Calu3 (cell line): Measurements from ENCODE around the gene ADSS2. TPM values are rescaled to one million over a fixed set of nuclear protein-coding genes. Genes with fewer than 3 reads are reported as not detected.

ENCODE experiments used
- BruUV-seq: library from RNA; stranded (reverse); fragments of 400-500 nt; replicated peaks from 2 replicates; lab custom pipeline; 2021; lab: Mats Ljungman, UMichigan
- CTCF ChIA-PET: fragments of 300-600 bp; sonication (Branson Sonifier 250); formaldehyde crosslinking; loops from one replicate; lab custom pipeline; 2022; ENCODE audit warnings: antibody characterized with exemption; lab: Charles Lee
- DNase-seq: peaks from one replicate; pipeline ENCODE4 v3.0.0; 2022
- H3K27ac Mint-ChIP-seq: one replicate; pipeline ENCODE4 v1.8.0; 2022; ENCODE audit warnings: mixed read lengths; ENCODE audit not compliant: unreplicated experiment
- H3K27me3 Mint-ChIP-seq: one replicate; pipeline ENCODE4 v1.8.0; 2022; ENCODE audit warnings: mixed read lengths; ENCODE audit not compliant: unreplicated experiment
- H3K36me3 Mint-ChIP-seq: one replicate; pipeline ENCODE4 v1.8.0; 2022; ENCODE audit warnings: mild to moderate bottlenecking, moderate library complexity, mixed read lengths; ENCODE audit not compliant: insufficient read depth, unreplicated experiment
- H3K4me1 Mint-ChIP-seq: one replicate; pipeline ENCODE4 v1.8.0; 2022; ENCODE audit warnings: mild to moderate bottlenecking, low read depth, mixed read lengths; ENCODE audit not compliant: unreplicated experiment
- H3K4me3 Mint-ChIP-seq: one replicate; pipeline ENCODE4 v1.8.0; 2022; ENCODE audit warnings: mild to moderate bottlenecking, low read depth, moderate library complexity, mixed read lengths; ENCODE audit not compliant: unreplicated experiment
- H3K9me3 Mint-ChIP-seq: one replicate; pipeline ENCODE4 v1.8.0; 2022; ENCODE audit warnings: low read depth, mixed read lengths; ENCODE audit not compliant: unreplicated experiment
- CTCF ChIP-seq: fragments of 200-600 bp; IDR thresholded peaks from one replicate; pipeline ENCODE4 v1.8.0; 2022; ENCODE audit warnings: antibody characterized with exemption; ENCODE audit not compliant: unreplicated experiment
- intact Hi-C: fragments of 100-400 bp; cut with micrococcal nuclease; formaldehyde crosslinking; loops from one replicate; pipeline ENCODE4 v1.10.0; 2022; ENCODE audit not compliant: unreplicated experiment
- total RNA-seq: library from RNA; stranded (reverse); gene quantifications from 2 replicates; pipeline ENCODE4 v1.2.3, GENCODE V29; 2022

Gene ADSS2
- total RNA-seq, 1 experiment from 2014 or later: 68.3 TPM

- BruUV-seq: no TSS peak
- peaks cover 10% of the 10 kb centered on the region for H3K4me1 Mint-ChIP-seq
- H3K27ac Mint-ChIP-seq: no peak overlapping the region
- no peaks in the 10 kb centered on the region for H3K27me3 Mint-ChIP-seq
- H3K4me3 Mint-ChIP-seq: no peak overlapping the region
- DNase-seq: no peak
- CTCF ChIA-PET: interaction anchor here (1.6 kb wide), 1 partner anchor 9 kb away, joined by 3 read pairs; no protein-coding TSS in a partner anchor
- peaks cover 2% of the 10 kb centered on the region for H3K9me3 Mint-ChIP-seq
- intact Hi-C loops: no loop called here
- no peak for TF ChIP-seq CTCF
- H3K36me3 Mint-ChIP-seq: no peaks in the 10 kb centered on the region
These were observed 80.2 kb downstream of the ADSS2 start for GRCh38 chr1:244371242-244372141.

- DNase-seq: no peak
- Mint-ChIP-seq H3K27ac (no peak overlapping the region), H3K27me3 (no peaks in the 10 kb centered on the region), H3K9me3 (peaks cover 2% of the 10 kb centered on the region), H3K36me3 (no peaks in the 10 kb centered on the region), H3K4me3 (no peak overlapping the region), H3K4me1 (peaks cover 10% of the 10 kb centered on the region)
- CTCF ChIA-PET: no interaction called here
- no TSS peak for BruUV-seq
- intact Hi-C loops: no loop called here
- no peak for TF ChIP-seq CTCF
These were observed 81.6 kb downstream of the ADSS2 start for GRCh38 chr1:244370060-244370637.

GRCh38 chr1:244369256-244370057 is 82.3 kb downstream of the ADSS2 start:
- peaks cover 10% of the 10 kb centered on the region for H3K4me1 Mint-ChIP-seq
- CTCF ChIA-PET: no interaction called here
- H3K9me3 Mint-ChIP-seq: peaks cover 2% of the 10 kb centered on the region
- no peaks in the 10 kb centered on the region for H3K36me3 Mint-ChIP-seq
- H3K4me3 Mint-ChIP-seq: no peak overlapping the region
- intact Hi-C loops: no loop called here
- TF ChIP-seq CTCF: no peak
- BruUV-seq: no TSS peak
- no peak overlapping the region for H3K27ac Mint-ChIP-seq
- DNase-seq: no peak
- no peaks in the 10 kb centered on the region for H3K27me3 Mint-ChIP-seq

GRCh38 chr1:244368279-244368678 is 83.4 kb downstream of the ADSS2 start:
- Mint-ChIP-seq H3K4me3 (no peak overlapping the region), H3K27ac (no peak overlapping the region), H3K27me3 (no peaks in the 10 kb centered on the region), H3K4me1 (peaks cover 10% of the 10 kb centered on the region), H3K9me3 (peaks cover 2% of the 10 kb centered on the region), H3K36me3 (no peaks in the 10 kb centered on the region)
- CTCF ChIA-PET: no interaction called here
- TF ChIP-seq CTCF: no peak
- DNase-seq: no peak
- BruUV-seq: no TSS peak
- intact Hi-C loops: no loop called here
